Gastrocnemius medialis (tissue), 4 donors: ENCODE data around the gene VPS45. TPM values are rescaled to one million over a fixed set of nuclear protein-coding genes. Genes with fewer than 3 reads are reported as not detected.

Source experiments
- ATAC-seq, 2 donors: fragments of 150-250 bp; one replicate each; pipeline ENCODE4 v1.9.1; 2016
- DNase-seq, 2 donors: peaks; one replicate each; pipeline ENCODE4 v3.0.0-alpha.2; 2019
- H3K27ac ChIP-seq, 4 donors: fragments of 200-600 bp; sonication (generic); 1 replicate in 1 of 4; 2 replicates in 3 of 4; pipeline ENCODE4 v1.5.1; 2016 to 2018; ENCODE audit warnings: mild to moderate bottlenecking in 2 of 4, moderate library complexity in 1 of 4
- H3K27me3 ChIP-seq, 3 donors: fragments of 200-600 bp; sonication (generic) in 2 of 3; 1 replicate in 1 of 3; 2 replicates in 2 of 3; pipeline versions ENCODE4 v1.5.1 to v1.6.0; 2016 to 2019; ENCODE audit warnings: mild to moderate bottlenecking in 1 of 3, moderate library complexity in 1 of 3
- H3K36me3 ChIP-seq, 2 donors: fragments of 200-600 bp; sonication (generic) in 1 of 2; one replicate each; pipeline ENCODE4 v1.5.1; 2017 to 2018
- H3K4me1 ChIP-seq, 2 donors: fragments of 200-600 bp; sonication (generic) in 1 of 2; one replicate each; pipeline ENCODE4 v1.5.1; 2016 to 2017; ENCODE audit warnings: mild to moderate bottlenecking in 2 of 2
- H3K4me3 ChIP-seq, 4 donors: fragments of 200-600 bp; sonication (generic) in 3 of 4; 1 replicate in 1 of 4; 2 replicates in 3 of 4; pipeline ENCODE4 v1.5.1; 2016 to 2019; ENCODE audit warnings: mild to moderate bottlenecking in 2 of 4
- H3K9me3 ChIP-seq, 3 donors: fragments of 200-600 bp; sonication (generic) in 2 of 3; 1 replicate in 1 of 3; 2 replicates in 2 of 3; pipeline ENCODE4 v1.5.1; 2016 to 2019
- POLR2A ChIP-seq, 2 donors: fragments of 450-650 bp; IDR thresholded peaks; one replicate each; pipeline ENCODE4 v1.6.1; 2017; ENCODE audit warnings: antibody characterized with exemption in 2 of 2, mild to moderate bottlenecking in 2 of 2, moderate library complexity in 2 of 2
- in situ Hi-C, 4 donors: fragments of 200-750 bp; cut with MboI; loops; one replicate each; pipeline versions ENCODE4 v1.15.0 to v1.8.0; 2017; ENCODE audit warnings: low sequenced_read_pairs in 4 of 4
- intact Hi-C: fragments of 100-400 bp; cut with DNase I; formaldehyde crosslinking; loops from one replicate; pipeline ENCODE4 v1.15.1; 2023; ENCODE audit warnings: low total_unique reads
- total RNA-seq, 4 donors: library from RNA; depleted of rRNA; stranded (reverse); fragments of >200 nt; gene quantifications; one replicate each; pipeline versions ENCODE4 v1.1.0 to v1.2.3, GENCODE V29; 2016
- TF ChIP-seq, protein P1 (sequence below), 5 experiments: fragments of 450-650 bp in 3 of 5; fragments of 200-600 bp in 2 of 5; sonication (generic) in 2 of 5; IDR thresholded peaks in 4 of 5; conservative IDR thresholded peaks in 1 of 5; 1 replicate in 4 of 5; 2 replicates in 1 of 5; pipeline ENCODE4 v1.5.1; 2016 to 2019; ENCODE audit warnings: antibody characterized with exemption in 5 of 5, mild to moderate bottlenecking in 3 of 5, moderate library complexity in 3 of 5

VPS45 gene
- total RNA-seq, 4 donors from 2014 or later, result 17.0 to 30.3 (median 24.7) TPM

DNA sequence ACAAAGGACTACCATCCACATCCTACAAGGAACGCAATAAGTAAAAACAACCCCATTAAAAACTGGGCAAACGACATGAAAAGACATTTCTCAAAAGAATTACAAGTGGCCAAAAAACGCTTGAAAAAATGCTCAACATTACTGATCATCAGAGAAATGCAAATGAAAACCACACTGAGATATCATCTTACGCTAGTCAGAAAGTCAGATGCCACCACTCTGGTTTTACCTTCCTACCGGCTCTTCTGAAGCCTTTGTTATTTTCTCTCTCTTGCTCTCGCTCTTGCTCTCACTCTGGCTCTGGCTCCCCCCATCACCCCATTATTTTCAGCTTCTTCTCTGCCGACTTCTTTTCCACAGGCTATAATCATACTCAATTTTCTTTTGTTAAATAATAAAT, 38.8 kb downstream of the VPS45 start:
- H3K4me1 ChIP-seq, result no peaks in the 10 kb centered on the region
- intact Hi-C loops (no loop called here), in situ Hi-C loops (no loop called here)
- H3K36me3 ChIP-seq, result no peaks in the 10 kb centered on the region
- DNase-seq (no peak), ATAC-seq (no peak)
- H3K4me3 ChIP-seq, result no peak overlapping the region
- H3K27ac ChIP-seq, result no peak overlapping the region
- TF ChIP-seq, protein P1, sequence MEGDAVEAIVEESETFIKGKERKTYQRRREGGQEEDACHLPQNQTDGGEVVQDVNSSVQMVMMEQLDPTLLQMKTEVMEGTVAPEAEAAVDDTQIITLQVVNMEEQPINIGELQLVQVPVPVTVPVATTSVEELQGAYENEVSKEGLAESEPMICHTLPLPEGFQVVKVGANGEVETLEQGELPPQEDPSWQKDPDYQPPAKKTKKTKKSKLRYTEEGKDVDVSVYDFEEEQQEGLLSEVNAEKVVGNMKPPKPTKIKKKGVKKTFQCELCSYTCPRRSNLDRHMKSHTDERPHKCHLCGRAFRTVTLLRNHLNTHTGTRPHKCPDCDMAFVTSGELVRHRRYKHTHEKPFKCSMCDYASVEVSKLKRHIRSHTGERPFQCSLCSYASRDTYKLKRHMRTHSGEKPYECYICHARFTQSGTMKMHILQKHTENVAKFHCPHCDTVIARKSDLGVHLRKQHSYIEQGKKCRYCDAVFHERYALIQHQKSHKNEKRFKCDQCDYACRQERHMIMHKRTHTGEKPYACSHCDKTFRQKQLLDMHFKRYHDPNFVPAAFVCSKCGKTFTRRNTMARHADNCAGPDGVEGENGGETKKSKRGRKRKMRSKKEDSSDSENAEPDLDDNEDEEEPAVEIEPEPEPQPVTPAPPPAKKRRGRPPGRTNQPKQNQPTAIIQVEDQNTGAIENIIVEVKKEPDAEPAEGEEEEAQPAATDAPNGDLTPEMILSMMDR (IDR thresholded peaks at IDR 0.05 in 4 of 5, conservative IDR thresholded peaks at IDR 0.05 in 1 of 5), result no peak
- no peak for TF ChIP-seq POLR2A (IDR thresholded peaks at IDR 0.05)
- no peaks in the 10 kb centered on the region for H3K27me3 ChIP-seq
- no peaks in the 10 kb centered on the region for H3K9me3 ChIP-seq

DNA sequence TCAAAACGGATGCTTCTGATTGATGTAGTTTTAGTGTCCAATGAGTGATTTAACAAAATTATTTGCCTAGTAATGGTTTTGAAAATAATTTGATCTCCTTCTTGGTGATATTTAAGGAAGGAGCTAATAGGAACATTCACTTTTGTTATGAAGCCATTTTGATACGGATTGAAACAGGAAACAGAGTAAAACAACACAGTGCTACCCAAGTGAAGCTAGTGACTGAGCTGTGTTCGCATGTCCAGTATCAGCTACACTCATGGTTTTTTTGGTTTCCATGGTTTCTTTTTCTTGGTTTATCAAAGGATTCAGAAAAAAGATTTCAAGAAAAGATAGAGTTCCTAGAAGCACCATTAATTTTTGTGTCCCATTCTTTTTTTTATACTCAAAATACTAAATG, 42.0 kb downstream of the VPS45 start:
- no peak for ATAC-seq
- no peaks in the 10 kb centered on the region for H3K27me3 ChIP-seq
- H3K36me3 ChIP-seq, result peaks cover 0 to 10% of the 10 kb centered on the region in 2 donors
- no peak for TF ChIP-seq POLR2A (IDR thresholded peaks at IDR 0.05)
- TF ChIP-seq, protein P1 (IDR thresholded peaks at IDR 0.05 in 4 of 5, conservative IDR thresholded peaks at IDR 0.05 in 1 of 5), result no peak
- H3K27ac ChIP-seq, result no peak overlapping the region
- in situ Hi-C loops, result no loop called here
- H3K9me3 ChIP-seq, result no peaks in the 10 kb centered on the region
- intact Hi-C loops, result no loop called here
- H3K4me3 ChIP-seq, result no peak overlapping the region
- no peaks in the 10 kb centered on the region for H3K4me1 ChIP-seq
- no peak for DNase-seq

DNA sequence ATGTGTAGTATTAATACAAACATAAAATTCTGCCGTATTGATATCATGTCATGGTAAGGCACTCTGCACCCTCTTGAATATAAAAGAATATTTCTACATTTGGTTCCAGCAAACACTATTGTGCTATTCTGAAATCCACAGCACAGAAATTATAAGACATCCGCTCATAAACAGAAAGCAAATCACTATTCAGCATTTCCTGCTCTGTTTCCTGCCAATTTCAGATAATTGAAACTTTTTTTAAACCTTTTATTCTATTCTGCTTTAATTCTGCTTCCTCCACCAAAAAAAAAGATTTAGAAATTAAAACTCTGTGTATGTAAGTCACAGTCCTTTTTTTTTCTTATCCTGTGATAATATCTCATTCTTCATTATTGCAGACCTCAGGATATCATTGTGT, 42.5 kb downstream of the VPS45 start:
- no peak overlapping the region for H3K4me3 ChIP-seq
- no peaks in the 10 kb centered on the region for H3K27me3 ChIP-seq
- DNase-seq (no peak), ATAC-seq (no peak)
- no peak overlapping the region for H3K27ac ChIP-seq
- TF ChIP-seq, protein P1 (IDR thresholded peaks at IDR 0.05 in 4 of 5, conservative IDR thresholded peaks at IDR 0.05 in 1 of 5), result no peak
- TF ChIP-seq POLR2A (IDR thresholded peaks at IDR 0.05), result no peak
- no peaks in the 10 kb centered on the region for H3K9me3 ChIP-seq
- H3K4me1 ChIP-seq, result no peaks in the 10 kb centered on the region
- intact Hi-C loops, result no loop called here
- peaks cover 0 to 10% of the 10 kb centered on the region in 2 donors for H3K36me3 ChIP-seq
- in situ Hi-C loops, result no loop called here

DNA sequence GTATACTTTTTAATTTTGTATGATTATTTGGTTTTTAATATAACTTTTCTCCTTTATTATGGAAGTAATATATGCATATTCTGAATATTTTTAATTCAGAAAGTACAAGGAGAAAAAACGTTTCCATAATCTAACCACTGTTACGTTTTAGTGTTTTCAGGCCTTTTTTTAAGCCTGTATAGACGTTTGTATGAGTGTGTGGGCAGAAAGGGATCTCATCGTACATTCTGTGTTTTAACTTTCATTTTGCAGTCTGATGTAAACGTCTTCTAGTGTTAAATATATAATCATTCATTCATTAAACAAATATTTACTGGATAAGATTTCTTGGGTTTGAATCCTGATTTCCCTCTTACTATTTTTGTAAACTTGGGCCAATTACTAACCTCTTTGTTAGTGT, 44.1 kb downstream of the VPS45 start:
- Histone ChIP-seq H3K36me3 (peaks cover 0 to 10% of the 10 kb centered on the region in 2 donors), H3K4me3 (no peak overlapping the region), H3K9me3 (no peaks in the 10 kb centered on the region), H3K4me1 (no peaks in the 10 kb centered on the region), H3K27ac (no peak overlapping the region), H3K27me3 (no peaks in the 10 kb centered on the region)
- no peak for ATAC-seq
- TF ChIP-seq, protein P1 (IDR thresholded peaks at IDR 0.05 in 4 of 5, conservative IDR thresholded peaks at IDR 0.05 in 1 of 5), result no peak
- no peak for TF ChIP-seq POLR2A (IDR thresholded peaks at IDR 0.05)
- DNase-seq, result no peak
- intact Hi-C loops, result no loop called here
- in situ Hi-C loops, result no loop called here

DNA sequence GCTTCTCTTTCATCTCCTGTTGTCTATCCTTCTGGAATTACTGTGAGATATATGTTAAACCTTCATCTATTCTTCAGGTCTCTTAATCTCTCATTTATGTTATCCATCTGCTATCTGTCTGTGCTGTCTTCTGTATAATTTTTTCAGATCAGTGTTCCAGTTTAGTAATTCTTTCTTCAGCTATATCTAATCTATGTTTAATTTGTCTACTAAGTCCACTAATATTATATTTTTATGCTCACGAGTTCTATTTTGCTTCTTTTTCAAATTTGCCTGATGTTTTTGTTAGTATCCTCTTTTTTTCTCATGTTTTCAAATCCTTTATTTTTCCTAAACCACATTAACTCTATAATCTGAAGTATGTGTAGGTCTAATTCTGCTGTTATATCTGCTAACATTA, 47.5 kb downstream of the VPS45 start:
- H3K4me1 ChIP-seq, result no peaks in the 10 kb centered on the region
- ATAC-seq, result no peak
- no peak overlapping the region for H3K27ac ChIP-seq
- peaks cover 0 to 10% of the 10 kb centered on the region in 2 donors for H3K36me3 ChIP-seq
- in situ Hi-C loops, result no loop called here
- intact Hi-C loops, result no loop called here
- TF ChIP-seq POLR2A (IDR thresholded peaks at IDR 0.05), result no peak
- TF ChIP-seq, protein P1 (IDR thresholded peaks at IDR 0.05 in 4 of 5, conservative IDR thresholded peaks at IDR 0.05 in 1 of 5), result no peak
- DNase-seq, result no peak
- H3K9me3 ChIP-seq, result no peaks in the 10 kb centered on the region
- no peak overlapping the region for H3K4me3 ChIP-seq
- no peaks in the 10 kb centered on the region for H3K27me3 ChIP-seq
